H9 (cell line): ENCODE measurements around the gene SOCS4. TPM values are rescaled to one million over a fixed set of nuclear protein-coding genes. Genes with fewer than 3 reads are reported as not detected.

Source experiments
- DNase-seq: peaks from one replicate; pipeline ENCODE4 v3.0.0-alpha.2; 2017
- H2AFZ ChIP-seq: one replicate; pipeline ENCODE4 v1.6.1; 2013; ENCODE audit warnings: mild to moderate bottlenecking, low read length, control low read depth, moderate library complexity
- H2AK5ac ChIP-seq: 2 replicates; pipeline ENCODE4 v1.6.1; 2013; ENCODE audit warnings: low read length, control low read depth, mixed read lengths; ENCODE audit not compliant: insufficient read length
- H2BK120ac ChIP-seq: one replicate; pipeline ENCODE4 v1.6.1; 2013; ENCODE audit warnings: low read depth, mild to moderate bottlenecking, low read length, control low read depth, inconsistent platforms; ENCODE audit not compliant: poor library complexity, severe bottlenecking
- H2BK12ac ChIP-seq: 2 replicates; pipeline ENCODE4 v1.6.1; 2013; ENCODE audit warnings: low read length, control low read depth, mixed read lengths, low read depth; ENCODE audit not compliant: insufficient read length
- H2BK15ac ChIP-seq: 2 replicates; pipeline ENCODE4 v1.6.1; 2013; ENCODE audit warnings: low read depth, low read length, control low read depth
- H2BK20ac ChIP-seq: one replicate; pipeline ENCODE4 v1.6.1; 2013; ENCODE audit warnings: low read depth, mild to moderate bottlenecking, low read length, control low read depth, inconsistent platforms; ENCODE audit not compliant: poor library complexity, severe bottlenecking
- H2BK5ac ChIP-seq: 2 replicates; pipeline ENCODE4 v1.6.1; 2013; ENCODE audit warnings: low read length, control low read depth, mixed read lengths; ENCODE audit not compliant: insufficient read length
- H3K14ac ChIP-seq: 2 replicates; pipeline ENCODE4 v1.6.1; 2013; ENCODE audit warnings: low read length, control low read depth; ENCODE audit not compliant: insufficient read depth
- H3K18ac ChIP-seq: 2 replicates; pipeline ENCODE4 v1.6.1; 2013; ENCODE audit warnings: low read depth, mild to moderate bottlenecking, mixed read lengths, low read length, control low read depth; ENCODE audit not compliant: insufficient read length
- H3K23ac ChIP-seq: 2 replicates; pipeline ENCODE4 v1.6.1; 2013; ENCODE audit warnings: low read length, control low read depth, mixed read lengths, low read depth; ENCODE audit not compliant: insufficient read length
- H3K23me2 ChIP-seq: 2 replicates; pipeline ENCODE4 v1.6.1; 2013; ENCODE audit warnings: low read depth, mild to moderate bottlenecking, mixed read lengths, low read length, control low read depth; ENCODE audit not compliant: insufficient read length, poor library complexity, severe bottlenecking
- H3K27ac ChIP-seq: 2 replicates; pipeline ENCODE4 v1.5.1; 2013; ENCODE audit warnings: low read length, control low read depth, mixed read lengths, low read depth; ENCODE audit not compliant: insufficient read length
- H3K27me3 ChIP-seq: 2 replicates; pipeline ENCODE4 v1.6.1; 2013; ENCODE audit warnings: low read length, control low read depth, inconsistent platforms; ENCODE audit not compliant: insufficient read depth
- H3K4ac ChIP-seq: 2 replicates; pipeline ENCODE4 v1.6.1; 2013; ENCODE audit warnings: low read depth, mild to moderate bottlenecking, control low read depth, inconsistent platforms, low read length, moderate library complexity
- H3K4me1 ChIP-seq: 2 replicates; pipeline ENCODE4 v1.6.1; 2013; ENCODE audit warnings: low read length, control low read depth, inconsistent platforms; ENCODE audit not compliant: insufficient read depth
- H3K4me2 ChIP-seq: 2 replicates; pipeline ENCODE4 v1.6.1; 2013; ENCODE audit warnings: low read length, control low read depth, mixed read lengths; ENCODE audit not compliant: insufficient read length, insufficient read depth
- H3K56ac ChIP-seq: 2 replicates; pipeline ENCODE4 v1.6.1; 2013; ENCODE audit warnings: low read depth, mild to moderate bottlenecking, mixed read lengths, low read length, control low read depth; ENCODE audit not compliant: insufficient read length
- H3K79me1 ChIP-seq: 2 replicates; pipeline ENCODE4 v1.6.1; 2013; ENCODE audit warnings: low read depth, mild to moderate bottlenecking, moderate library complexity, low read length, control low read depth, inconsistent platforms; ENCODE audit not compliant: insufficient read depth, poor library complexity, severe bottlenecking
- H3K79me2 ChIP-seq: 2 replicates; pipeline ENCODE4 v1.6.1; 2013; ENCODE audit warnings: low read length, control low read depth, inconsistent platforms; ENCODE audit not compliant: insufficient read depth
- H3K9ac ChIP-seq: 2 replicates; pipeline ENCODE4 v1.6.1; 2013; ENCODE audit warnings: low read length, control low read depth, mixed read lengths; ENCODE audit not compliant: insufficient read length; ENCODE audit errors: extremely low read depth
- H3K9me3 ChIP-seq: one replicate; pipeline ENCODE4 v1.6.1; 2013; ENCODE audit warnings: low read depth, low read length, inconsistent platforms; ENCODE audit not compliant: control insufficient read depth
- H3T11ph ChIP-seq: one replicate; pipeline ENCODE4 v1.6.1; 2013; ENCODE audit warnings: mild to moderate bottlenecking, low read length, control low read depth, inconsistent platforms
- H4K20me1 ChIP-seq: one replicate; pipeline ENCODE4 v1.6.1; 2013; ENCODE audit not compliant: control insufficient read depth, insufficient read length, insufficient read depth
- H4K5ac ChIP-seq: 2 replicates; pipeline ENCODE4 v1.6.1; 2013; ENCODE audit warnings: low read depth, mild to moderate bottlenecking, mixed read lengths, low read length, control low read depth; ENCODE audit not compliant: insufficient read length
- H4K8ac ChIP-seq: replicated peaks from 2 replicates; pipeline ENCODE4 v1.6.1; 2013; ENCODE audit warnings: low read length, control low read depth, mixed read lengths, low read depth; ENCODE audit not compliant: insufficient read length
- H4K91ac ChIP-seq: 2 replicates; pipeline ENCODE4 v1.6.1; 2013; ENCODE audit warnings: low read depth, mild to moderate bottlenecking, moderate library complexity, mixed read lengths, low read length, control low read depth; ENCODE audit not compliant: insufficient read length
- H3K27ac Mint-ChIP-seq, 3 experiments: 2 replicates in 2 of 3; 3 replicates in 1 of 3; pipeline ENCODE4 v1.8.0; 2020 to 2021; ENCODE audit warnings: mixed read lengths in 3 of 3, mild to moderate bottlenecking in 1 of 3, moderate library complexity in 1 of 3
- H3K27me3 Mint-ChIP-seq: 2 replicates; pipeline ENCODE4 v1.8.0; 2021; ENCODE audit warnings: low read depth, mild to moderate bottlenecking, moderate library complexity, mixed read lengths
- H3K36me3 Mint-ChIP-seq, 3 experiments: 2 replicates in 2 of 3; 3 replicates in 1 of 3; pipeline ENCODE4 v1.8.0; 2020 to 2021; ENCODE audit warnings: low read depth in 3 of 3, mixed read lengths in 3 of 3; ENCODE audit not compliant: insufficient read depth in 1 of 3
- H3K4me1 Mint-ChIP-seq, 2 experiments: 2 replicates each; pipeline ENCODE4 v1.8.0; 2020; ENCODE audit warnings: mixed read lengths in 2 of 2
- H3K4me3 Mint-ChIP-seq, 2 experiments: 2 replicates in 1 of 2; 3 replicates in 1 of 2; pipeline ENCODE4 v1.8.0; 2020 to 2021; ENCODE audit warnings: mild to moderate bottlenecking in 2 of 2, mixed read lengths in 2 of 2, moderate library complexity in 1 of 2
- H3K9me3 Mint-ChIP-seq, 2 experiments: 2 replicates in 1 of 2; 3 replicates in 1 of 2; pipeline ENCODE4 v1.8.0; 2020; ENCODE audit warnings: mild to moderate bottlenecking in 2 of 2, mixed read lengths in 2 of 2, moderate library complexity in 1 of 2
- WGBS: extraction: QIAGEN DNeasy Blood & Tissue Kit; methylation state at CpG from one replicate; pipeline ENCODE4 v1.1.7; 2013; ENCODE audit warnings: missing lambda C conversion rate, low lambda C conversion rate, mixed read lengths; ENCODE audit not compliant: insufficient read length; ENCODE audit errors: extremely low coverage; 5-methylcytosine and 5-hydroxymethylcytosine counted together
- total RNA-seq: library from RNA; stranded (reverse); gene quantifications from 2 replicates; pipeline ENCODE4 v1.2.1, GENCODE V29; 2021
- TF ChIP-seq, protein P1 (sequence below): fragments of 200-600 bp; sonication (generic); conservative IDR thresholded peaks from 3 replicates; pipeline ENCODE4 v1.8.0; 2021; ENCODE audit warnings: antibody characterized with exemption, mild to moderate bottlenecking

SOCS4 gene
- total RNA-seq, 1 experiment from 2014 or later = 38.5 TPM

GRCh38 chr14:55051423-55052268 is 24.6 kb downstream of the SOCS4 start, which contains the start of gene MAPK1IP1L:
TSS of gene MAPK1IP1L (plus strand) at chr14:55051647. CDS start at chr14:55061684, 10,037 bp downstream.
- H3K56ac ChIP-seq = peak within 1 kb of the TSS; percentile 100
- peak within 1 kb of the TSS; percentile 90 for H4K91ac ChIP-seq
- H3K14ac ChIP-seq = peak within 1 kb of the TSS; percentile 99
- Mint-ChIP-seq H3K27ac (peak within 1 kb of the TSS; percentile 99), H3K4me3 (peak within 1 kb of the TSS; percentile 86 to 95), H3K4me1 (peaks cover 30% of the 10 kb centered on the region in 2 experiments), H3K36me3 (peaks cover 11 to 25% (median 23%) of the 10 kb centered on the region in 3 experiments; a peak in 6 of 7 replicates), H3K9me3 (no peaks in the 10 kb centered on the region; a peak in 1 of 5 replicates), H3K27me3 (no peaks in the 10 kb centered on the region)
- peak within 1 kb of the TSS; percentile 99 for H2BK5ac ChIP-seq
- peak within 1 kb of the TSS; percentile 100 for H3K18ac ChIP-seq
- peak within 1 kb of the TSS; percentile 100; the same call in 1 of the 2 replicates for H3K4ac ChIP-seq
- H3K9ac ChIP-seq = peak within 1 kb of the TSS; percentile 100
- WGBS = no CpG with 5 or more reads among the region's 98 CpGs
- peak; percentile 95 for DNase-seq
- H3K4me2 ChIP-seq = peak within 1 kb of the TSS; percentile 93
- peak within 1 kb of the TSS; percentile 98 for H2BK120ac ChIP-seq
- H4K8ac ChIP-seq = peak within 1 kb of the TSS; percentile 99
- peak within 1 kb of the TSS; percentile 100 for H4K5ac ChIP-seq
- no peaks in the 10 kb centered on the region for H4K20me1 ChIP-seq
- peak within 1 kb of the TSS; percentile 98 for H2AFZ ChIP-seq
- H3K27ac ChIP-seq = peak within 1 kb of the TSS; percentile 95
- peak within 1 kb of the TSS; percentile 100 for H2BK20ac ChIP-seq
- no peaks in the 10 kb centered on the region for H3K27me3 ChIP-seq
- no peaks in the 10 kb centered on the region; the same call in 1 of the 2 replicates for H3K4me1 ChIP-seq
- no peak within 1 kb of the TSS for H3K23ac ChIP-seq
- H3K23me2 ChIP-seq = peaks cover 10% of the 10 kb centered on the region
- peak within 1 kb of the TSS; percentile 99 for H3T11ph ChIP-seq
- H2BK15ac ChIP-seq = no peak within 1 kb of the TSS
- no peaks in the 10 kb centered on the region for H3K9me3 ChIP-seq
- peaks cover 7% of the 10 kb centered on the region for H3K79me1 ChIP-seq
- H2BK12ac ChIP-seq = peak within 1 kb of the TSS; percentile 97
- peaks cover 27% of the 10 kb centered on the region; the same call in 1 of the 2 replicates for H3K79me2 ChIP-seq
- H2AK5ac ChIP-seq = peak within 1 kb of the TSS; percentile 66
- TF ChIP-seq, protein P1, sequence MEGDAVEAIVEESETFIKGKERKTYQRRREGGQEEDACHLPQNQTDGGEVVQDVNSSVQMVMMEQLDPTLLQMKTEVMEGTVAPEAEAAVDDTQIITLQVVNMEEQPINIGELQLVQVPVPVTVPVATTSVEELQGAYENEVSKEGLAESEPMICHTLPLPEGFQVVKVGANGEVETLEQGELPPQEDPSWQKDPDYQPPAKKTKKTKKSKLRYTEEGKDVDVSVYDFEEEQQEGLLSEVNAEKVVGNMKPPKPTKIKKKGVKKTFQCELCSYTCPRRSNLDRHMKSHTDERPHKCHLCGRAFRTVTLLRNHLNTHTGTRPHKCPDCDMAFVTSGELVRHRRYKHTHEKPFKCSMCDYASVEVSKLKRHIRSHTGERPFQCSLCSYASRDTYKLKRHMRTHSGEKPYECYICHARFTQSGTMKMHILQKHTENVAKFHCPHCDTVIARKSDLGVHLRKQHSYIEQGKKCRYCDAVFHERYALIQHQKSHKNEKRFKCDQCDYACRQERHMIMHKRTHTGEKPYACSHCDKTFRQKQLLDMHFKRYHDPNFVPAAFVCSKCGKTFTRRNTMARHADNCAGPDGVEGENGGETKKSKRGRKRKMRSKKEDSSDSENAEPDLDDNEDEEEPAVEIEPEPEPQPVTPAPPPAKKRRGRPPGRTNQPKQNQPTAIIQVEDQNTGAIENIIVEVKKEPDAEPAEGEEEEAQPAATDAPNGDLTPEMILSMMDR = peak; percentile 100
